HG03442 (cell line): ENCODE data around the gene DYRK4.
A peak's percentile ranks its signal among the peaks of the same experiment; 100 is the strongest.

ENCODE experiments used
- ATAC-seq: cut with Tn5 transposase; IDR thresholded peaks from one replicate; pipeline ENCODE4 v1.9.1; 2021; ENCODE audit warnings: mild to moderate bottlenecking, moderate library complexity; ENCODE audit not compliant: unreplicated experiment

DYRK4 gene

DNA sequence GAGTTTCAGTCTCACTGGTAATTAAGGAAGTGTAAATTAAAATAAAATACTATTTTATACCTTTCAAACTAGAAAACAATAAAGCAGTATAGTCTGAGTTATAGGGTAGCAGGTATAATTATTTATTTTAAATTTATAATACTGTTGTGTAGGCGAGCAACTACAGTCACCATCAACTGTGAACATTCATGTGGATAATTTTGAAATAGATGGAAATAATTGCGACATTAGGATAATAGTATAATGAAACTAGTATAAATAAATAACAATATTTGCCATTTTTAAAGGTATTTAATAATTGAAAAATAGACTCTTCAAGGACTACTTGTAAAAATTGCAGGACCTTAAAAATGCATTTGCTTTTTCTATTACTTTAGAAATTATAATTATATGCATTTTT, 3.8 kb upstream of the DYRK4 start:
- no peak for ATAC-seq

DNA sequence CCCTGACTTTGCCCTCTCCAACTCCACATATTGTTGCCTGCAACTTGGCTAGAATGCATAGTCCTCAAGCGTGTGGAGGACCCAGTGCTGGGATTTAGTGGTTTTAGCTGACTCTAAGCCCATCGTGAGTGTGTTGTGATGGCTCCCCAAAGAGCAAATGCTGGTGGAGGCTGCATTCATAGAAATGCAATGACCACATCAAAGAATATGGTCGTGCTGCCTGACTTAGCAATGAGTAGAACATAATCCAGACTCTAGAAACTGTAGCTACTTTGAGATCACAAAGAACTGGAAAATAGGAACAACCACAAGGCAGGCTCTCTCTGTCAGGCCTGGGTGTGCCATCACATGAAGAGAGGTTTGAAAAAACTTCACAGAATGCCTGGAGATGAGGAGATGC, 1.3 kb downstream of the DYRK4 start:
- ATAC-seq = no peak

GRCh38 chr12:4564818-4565217, 2.8 kb downstream of the DYRK4 start:
- ATAC-seq = no peak

DNA sequence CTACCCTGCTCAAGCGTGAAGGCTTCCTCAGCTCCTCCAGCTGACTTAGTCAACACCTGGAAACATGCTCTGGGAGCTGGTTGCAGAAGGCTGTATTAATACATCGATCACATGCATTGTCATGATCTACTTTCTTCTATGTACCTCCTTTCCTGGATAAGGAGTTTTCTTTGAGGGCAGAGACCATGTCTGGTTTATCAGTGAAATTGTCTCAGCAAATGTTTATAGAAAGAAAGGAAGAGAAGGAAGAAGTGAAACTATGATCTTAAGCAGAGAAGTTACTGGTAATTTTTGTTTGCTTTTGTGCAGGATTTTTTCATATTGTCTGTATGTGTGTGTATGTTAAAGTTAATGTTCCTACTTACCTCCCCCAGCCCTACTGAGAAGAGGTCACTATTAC, 4.5 kb downstream of the DYRK4 start:
- ATAC-seq = no peak

DNA sequence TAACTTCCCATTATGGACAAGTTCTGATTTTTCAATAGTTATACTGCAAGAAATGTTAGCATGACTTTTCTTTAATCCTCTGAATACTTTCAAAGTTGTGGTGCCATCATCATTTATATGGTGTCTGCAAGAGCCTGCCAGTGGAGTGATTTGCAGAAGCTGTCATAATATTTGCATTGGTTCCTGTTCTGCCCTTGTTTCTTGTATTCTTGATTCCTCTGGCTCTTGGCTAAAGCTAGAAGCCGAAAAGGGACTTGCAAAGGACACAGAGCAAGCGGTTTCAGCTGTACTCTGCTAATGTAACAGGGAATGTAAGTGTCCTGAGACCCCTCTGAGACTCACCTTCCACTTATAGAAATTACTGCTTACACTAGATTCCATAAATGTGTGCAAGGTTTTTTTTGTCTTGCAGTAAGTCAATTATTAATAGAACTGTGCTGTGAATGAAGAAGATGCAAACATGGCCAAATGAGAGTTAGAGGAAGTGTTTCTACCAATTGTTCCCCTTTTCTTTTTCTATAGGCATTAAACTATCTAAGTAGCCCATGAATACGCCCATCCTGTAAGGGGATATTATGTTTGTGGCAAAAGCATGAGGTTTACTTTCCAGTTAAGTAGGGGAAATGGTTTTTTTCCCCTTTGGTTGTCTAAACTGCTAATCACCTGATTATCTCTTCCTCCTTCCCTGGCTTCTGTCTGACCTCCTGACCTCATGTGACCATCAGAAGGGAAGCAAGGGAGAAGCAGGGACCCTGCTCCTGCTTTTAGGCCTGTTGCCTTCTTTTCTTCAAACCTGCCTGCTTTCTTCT, 5.3 kb downstream of the DYRK4 start:
- no peak for ATAC-seq

DNA sequence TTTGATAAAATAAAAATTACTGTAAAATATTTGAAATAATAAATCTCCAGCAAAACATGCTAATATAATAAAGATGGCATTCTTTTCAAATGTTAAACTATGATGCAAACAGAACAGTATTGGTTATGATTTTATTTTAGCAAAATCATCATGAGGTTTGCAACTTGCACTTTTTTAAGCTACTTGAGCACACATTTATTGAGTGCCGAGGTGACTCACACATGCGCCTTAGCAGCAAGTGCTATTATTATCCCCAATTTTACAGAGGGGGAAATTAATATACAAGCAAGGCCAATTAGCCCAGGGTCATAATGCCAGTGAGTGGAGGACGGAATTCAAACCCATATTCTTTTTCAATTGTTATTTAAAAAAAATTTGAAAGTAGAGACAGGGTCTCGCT, 7.3 kb downstream of the DYRK4 start:
- ATAC-seq = no peak

GRCh38 chr12:4572680-4573079, 10.7 kb downstream of the DYRK4 start:
- ATAC-seq = no peak

DNA sequence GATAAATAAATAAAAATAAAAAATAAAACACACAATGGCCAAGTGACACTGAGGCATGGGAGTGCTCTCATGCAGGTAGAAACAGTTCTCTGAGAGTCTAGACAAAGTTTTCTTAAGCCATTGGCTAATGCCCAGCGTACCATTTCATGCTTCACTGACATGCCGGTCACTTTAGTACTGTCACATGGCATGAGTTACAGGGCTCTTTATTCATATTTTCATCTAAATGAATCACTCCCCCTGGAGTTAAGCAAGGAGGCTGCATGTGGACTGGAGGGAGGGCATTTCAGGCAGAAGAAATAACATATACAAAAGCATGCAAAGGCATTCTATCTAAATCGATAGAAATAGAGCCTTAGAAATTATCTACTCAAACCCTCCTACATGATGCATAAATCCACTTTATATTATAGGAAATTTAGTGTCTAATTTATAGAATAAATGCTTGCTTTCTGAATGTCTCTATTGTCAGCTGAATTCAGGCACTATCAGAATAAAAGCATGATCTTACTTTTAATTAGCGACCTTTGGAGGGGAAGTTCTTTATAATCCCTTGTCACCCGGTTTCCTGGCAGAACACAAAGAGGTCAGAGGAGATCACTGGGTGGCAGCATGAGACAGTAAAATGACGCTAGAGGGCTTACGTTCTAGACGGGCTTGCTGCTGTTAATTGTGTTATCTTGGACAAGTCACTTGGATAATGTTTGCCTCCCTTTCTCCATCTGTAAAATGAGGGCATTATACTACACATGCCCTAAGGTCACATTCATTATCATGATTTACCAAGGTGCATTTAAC, 17.5 kb downstream of the DYRK4 start:
- ATAC-seq = no peak

- ATAC-seq = no peak
These were observed 18.3 kb downstream of the DYRK4 start for GRCh38 chr12:4580281-4580688.

GRCh38 chr12:4584281-4584680, 22.3 kb downstream of the DYRK4 start:
- no peak for ATAC-seq

GRCh38 chr12:4584896-4585295, 22.9 kb downstream of the DYRK4 start:
- no peak for ATAC-seq

DNA sequence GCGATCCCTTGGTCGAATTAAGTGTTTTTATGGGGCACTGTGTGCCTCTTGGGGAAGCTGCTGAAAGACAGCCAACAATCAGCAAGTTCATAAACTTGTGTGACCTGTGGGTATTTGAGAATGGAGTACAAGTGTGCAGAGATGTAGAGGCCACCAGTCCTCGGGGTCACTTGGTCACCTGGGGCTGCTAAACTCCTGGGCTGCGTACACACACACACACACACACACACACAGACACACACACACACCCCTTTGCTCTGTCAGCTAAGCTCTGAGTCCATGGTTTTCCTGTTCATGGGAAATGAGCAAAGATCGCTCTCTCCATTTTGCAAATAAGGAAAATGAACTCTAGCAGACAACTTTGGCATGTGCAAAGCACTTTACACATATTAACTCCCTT, 24.5 kb downstream of the DYRK4 start:
- no peak for ATAC-seq

DNA sequence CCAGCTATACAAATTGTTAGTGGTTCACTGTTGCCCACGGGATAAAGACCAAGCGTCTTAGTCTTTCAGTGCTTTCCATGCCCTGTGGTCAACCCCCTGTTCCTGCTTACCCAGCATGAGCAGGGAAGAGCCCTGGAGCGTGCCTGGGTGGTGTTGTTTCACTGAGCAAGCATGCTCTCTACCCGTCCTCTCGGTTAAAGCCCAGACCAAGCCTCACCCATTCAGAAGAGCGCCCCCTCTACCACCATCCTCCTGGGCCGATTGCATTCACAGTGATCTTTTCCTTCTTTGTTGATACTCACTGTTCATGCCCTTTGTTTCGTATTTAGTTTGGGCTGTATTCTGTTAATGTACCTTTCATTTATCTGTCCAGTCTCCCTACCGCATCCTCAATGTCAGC, 25.1 kb downstream of the DYRK4 start:
- no peak for ATAC-seq

DNA sequence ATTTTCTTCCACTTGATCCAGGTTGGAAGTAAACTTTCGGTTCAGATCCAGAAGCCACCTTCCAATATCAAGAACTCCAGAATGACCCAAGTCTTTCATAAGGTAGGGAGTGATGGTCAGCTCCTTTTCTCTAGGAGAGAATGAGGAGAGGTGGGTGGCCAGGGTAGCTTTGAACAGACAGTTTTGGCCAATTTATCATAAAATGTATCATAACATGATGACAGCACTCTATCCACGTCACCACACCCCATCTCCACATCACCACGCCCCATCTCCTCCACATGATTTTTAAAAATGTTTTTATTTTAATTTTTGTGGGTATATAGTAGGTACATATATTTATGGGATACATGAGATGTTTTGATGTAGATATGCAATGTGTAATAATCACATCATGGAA, 26.9 kb downstream of the DYRK4 start:
- no peak for ATAC-seq

DNA sequence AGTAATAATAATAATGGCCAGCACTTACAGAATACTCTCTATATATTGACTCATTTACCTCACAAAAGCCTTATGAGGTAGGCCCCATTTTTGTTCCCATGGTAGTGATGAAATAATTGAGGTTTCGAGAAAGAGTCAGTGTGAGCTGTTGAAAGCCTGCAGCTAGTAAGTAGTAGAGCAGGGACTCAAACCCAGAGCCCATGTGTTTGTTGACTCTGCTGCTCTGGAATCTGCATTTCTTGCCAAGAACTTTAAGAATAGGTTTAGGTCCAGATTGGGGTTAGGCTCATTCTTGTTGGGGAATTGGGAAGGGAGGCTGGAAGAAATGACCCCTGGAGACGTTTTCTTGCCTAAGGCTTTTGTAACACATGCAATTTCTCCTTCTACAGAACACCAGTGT, 27.9 kb downstream of the DYRK4 start:
- no peak for ATAC-seq

DNA sequence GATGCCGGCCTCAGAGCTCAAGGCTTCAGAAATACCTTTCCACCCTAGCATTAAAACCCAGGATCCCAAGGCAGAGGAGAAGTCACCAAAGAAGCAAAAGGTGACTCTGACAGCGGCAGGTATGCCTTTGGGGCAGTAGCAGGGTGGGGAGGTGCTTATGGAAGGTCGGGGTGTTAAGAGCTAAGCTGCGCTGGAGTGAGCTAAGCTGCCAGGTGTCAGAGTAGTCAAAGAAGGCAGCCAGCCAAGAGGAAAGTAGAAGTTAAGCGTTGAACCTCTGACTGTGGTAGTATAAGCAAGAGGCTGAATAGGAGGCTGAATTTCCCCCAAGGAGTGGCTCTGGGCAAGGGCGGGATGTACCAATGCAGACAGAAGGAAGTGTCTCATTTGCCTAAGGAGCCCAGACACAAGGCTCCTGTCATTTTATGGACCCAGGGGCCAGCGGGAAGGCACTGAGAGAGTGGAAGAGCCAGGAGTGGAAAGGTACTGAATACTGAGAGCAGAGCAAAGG, 29.2 kb downstream of the DYRK4 start:
- no peak for ATAC-seq

GRCh38 chr12:4595881-4596280, 33.9 kb downstream of the DYRK4 start:
- ATAC-seq = no peak

GRCh38 chr12:4603421-4603820, 41.4 kb downstream of the DYRK4 start:
- no peak for ATAC-seq

DNA sequence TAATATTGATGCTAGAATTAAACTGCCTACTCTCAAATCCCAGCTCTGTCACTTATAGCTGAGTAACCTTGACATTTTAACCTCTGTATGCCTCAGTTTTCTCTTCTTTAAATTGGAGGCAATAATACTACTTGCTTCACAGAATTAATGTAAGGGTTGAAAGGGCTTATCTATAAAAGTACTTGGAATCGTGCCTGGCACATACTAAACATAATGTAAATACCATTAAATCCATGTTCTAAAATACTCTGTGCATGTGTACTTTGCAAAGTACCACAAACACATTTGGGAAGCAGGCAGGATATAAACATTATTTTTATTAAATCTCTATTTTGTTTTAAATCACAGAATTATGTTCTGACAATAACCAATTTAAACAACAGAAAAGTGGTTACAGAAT, 41.9 kb downstream of the DYRK4 start:
- ATAC-seq = no peak

- ATAC-seq = peak; percentile 94
These were observed 42.7 kb downstream of the DYRK4 start for GRCh38 chr12:4604684-4605193.

DNA sequence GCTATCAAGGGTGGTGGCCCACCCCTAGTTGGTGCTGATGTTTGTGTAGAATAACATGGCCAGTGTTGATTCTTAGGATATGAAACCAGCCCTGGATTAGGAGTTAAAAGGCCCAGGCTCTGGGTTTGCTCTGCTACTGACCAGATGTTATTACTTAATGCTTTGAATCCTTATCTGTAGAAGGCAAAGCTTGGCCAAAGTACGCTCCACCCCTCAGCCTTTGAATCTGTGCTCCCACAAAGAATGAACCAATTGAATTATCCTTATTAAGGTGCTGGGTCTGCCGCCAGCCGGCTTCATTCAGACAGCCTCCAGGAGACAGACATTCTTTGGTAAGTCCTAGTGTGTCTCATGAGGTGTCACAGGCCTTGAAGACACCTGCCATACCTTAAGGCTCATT, 45.0 kb downstream of the DYRK4 start:
- ATAC-seq = no peak

- ATAC-seq = no peak
These were observed 47.1 kb downstream of the DYRK4 start for GRCh38 chr12:4609071-4609470.
